ENCODE results near the gene PARP4. TPM values are rescaled to one million over a fixed set of nuclear protein-coding genes. Genes with fewer than 3 reads are reported as not detected.
"Not testable (repeated sequence)": the region's sequence is repeated elsewhere in the genome, so short reads cannot be mapped to it uniquely, and the experiment has no call there.

PARP4 gene
- total RNA-seq, 3 donors from 2014 or later: 5.1 to 10.9 (median 7.9) TPM

DNA sequence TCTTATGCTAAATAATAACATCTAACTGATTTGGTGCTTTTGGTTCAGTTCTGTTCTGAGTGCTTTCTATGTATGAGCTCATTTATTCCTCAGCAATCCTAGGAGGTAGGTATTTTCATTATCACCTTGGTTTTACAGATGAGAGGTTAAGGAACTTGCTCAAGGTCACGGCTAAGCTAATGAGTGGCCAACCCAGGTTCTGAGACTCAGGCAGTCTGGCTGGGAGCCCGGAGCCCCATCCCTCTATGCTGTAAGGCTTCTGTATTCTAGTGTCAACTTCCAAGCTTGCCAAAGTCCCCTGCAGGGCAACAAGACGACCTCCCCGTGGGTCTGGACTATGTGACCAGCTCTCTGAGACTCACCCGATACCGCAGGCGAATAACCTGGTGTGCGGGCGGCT, 60.5 kb downstream of the PARP4 start:
- H3K4me1 Mint-ChIP-seq (ENCODE audit: low read depth): no peaks in the 10 kb centered on the region
- DNase-seq: no peak
- no peaks in the 10 kb centered on the region for H3K9me3 Mint-ChIP-seq
- no peaks in the 10 kb centered on the region for H3K27me3 Mint-ChIP-seq (ENCODE audit: low read depth)
- ATAC-seq: no peak
- H3K4me3 Mint-ChIP-seq: no peak overlapping the region
- peaks cover 40% of the 10 kb centered on the region for H3K36me3 Mint-ChIP-seq (ENCODE audit: insufficient read depth)

DNA sequence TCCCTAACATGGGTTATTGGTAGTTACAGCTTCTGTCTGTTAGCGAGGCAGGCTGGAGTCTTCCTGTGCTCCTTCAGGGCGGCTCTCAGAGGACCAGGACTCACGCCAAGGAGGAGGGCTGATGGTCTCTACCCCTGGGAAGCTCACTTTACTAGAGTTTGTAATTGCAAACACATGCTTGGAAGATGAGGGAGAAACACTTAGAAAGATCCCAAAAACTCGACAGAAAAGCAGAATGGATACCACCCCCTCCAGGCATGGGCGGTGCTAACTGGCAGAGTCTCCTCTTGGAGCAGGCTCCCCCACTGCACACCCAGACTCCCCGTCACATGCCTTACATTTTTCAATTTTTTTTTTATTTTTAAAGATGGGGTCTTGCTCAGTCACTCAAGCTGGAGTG, 62.0 kb downstream of the PARP4 start:
- DNase-seq: no peak
- H3K4me3 Mint-ChIP-seq: no peak overlapping the region
- peaks cover 42% of the 10 kb centered on the region for H3K36me3 Mint-ChIP-seq (ENCODE audit: insufficient read depth)
- no peaks in the 10 kb centered on the region for H3K27me3 Mint-ChIP-seq (ENCODE audit: low read depth)
- no peaks in the 10 kb centered on the region for H3K4me1 Mint-ChIP-seq (ENCODE audit: low read depth)
- no peaks in the 10 kb centered on the region for H3K9me3 Mint-ChIP-seq
- no peak for ATAC-seq

DNA sequence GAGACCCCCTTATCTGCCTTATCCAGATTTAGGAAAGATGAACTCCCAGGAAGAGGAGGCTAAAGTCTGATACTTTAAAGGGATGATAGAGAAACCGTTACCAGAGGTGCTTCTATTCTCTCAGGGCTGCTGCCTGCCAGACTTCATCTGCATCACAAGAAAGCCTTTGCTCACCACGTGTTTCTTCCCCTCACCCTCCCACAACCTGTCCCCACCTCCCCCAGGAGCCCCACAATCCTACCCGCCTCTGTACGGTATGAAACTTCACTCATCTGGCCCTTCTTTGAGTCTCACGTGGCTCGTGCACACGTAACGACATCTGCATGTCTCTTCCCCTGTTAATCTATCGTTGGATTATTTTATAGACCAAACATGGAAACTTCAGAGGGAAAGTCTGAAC, 67.7 kb downstream of the PARP4 start:
- not testable (repeated sequence) for DNase-seq; H3K9me3 Mint-ChIP-seq; H3K4me1 Mint-ChIP-seq (ENCODE audit: low read depth); H3K27me3 Mint-ChIP-seq (ENCODE audit: low read depth); ATAC-seq; H3K4me3 Mint-ChIP-seq
- H3K36me3 Mint-ChIP-seq (ENCODE audit: insufficient read depth): peaks cover 41% of the 10 kb centered on the region

DNA sequence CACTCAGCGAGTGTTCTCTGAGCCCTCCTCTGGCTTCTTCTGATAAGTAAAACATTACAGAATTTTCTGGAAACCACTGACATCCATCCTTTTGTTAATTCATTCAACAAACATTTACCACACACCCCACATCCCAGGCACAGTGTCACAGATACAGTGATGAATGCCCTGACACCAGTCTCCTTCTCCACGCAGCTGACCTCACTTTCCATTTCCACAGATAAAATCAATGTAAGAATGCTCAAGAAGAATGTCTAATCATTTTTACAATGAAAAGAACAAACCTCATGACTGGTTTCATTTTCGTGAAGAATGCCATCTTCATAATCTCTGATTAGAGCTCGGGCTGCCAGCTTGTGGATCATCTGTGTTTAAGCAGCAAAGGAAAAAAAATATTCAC, 69.2 kb downstream of the PARP4 start:
- DNase-seq (no peak), ATAC-seq (no peak)
- H3K27me3 Mint-ChIP-seq (ENCODE audit: low read depth): no peaks in the 10 kb centered on the region
- no peaks in the 10 kb centered on the region for H3K4me1 Mint-ChIP-seq (ENCODE audit: low read depth)
- H3K4me3 Mint-ChIP-seq: no peak overlapping the region
- no peaks in the 10 kb centered on the region for H3K9me3 Mint-ChIP-seq
- peaks cover 34% of the 10 kb centered on the region for H3K36me3 Mint-ChIP-seq (ENCODE audit: insufficient read depth)

DNA sequence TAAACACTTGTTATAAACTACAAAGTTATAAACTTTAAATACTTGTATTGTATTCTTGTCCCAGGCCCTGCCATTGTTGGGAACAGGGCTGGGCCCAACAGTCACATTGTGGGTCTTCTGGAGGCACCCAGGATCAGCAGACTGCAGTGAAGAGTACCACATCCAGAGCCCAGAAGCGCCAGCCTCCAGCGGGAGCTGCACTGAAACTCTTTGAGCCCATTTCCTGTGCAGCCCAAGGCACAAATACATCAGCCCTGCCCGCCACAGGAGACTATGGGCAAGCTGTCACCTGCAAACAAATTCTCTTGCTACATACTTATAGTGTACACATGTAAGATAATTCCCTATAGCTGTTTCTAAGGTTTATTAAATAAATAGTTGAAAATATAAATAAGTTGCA, 86.5 kb downstream of the PARP4 start:
- not testable (repeated sequence) for H3K9me3 Mint-ChIP-seq; H3K4me1 Mint-ChIP-seq (ENCODE audit: low read depth); H3K4me3 Mint-ChIP-seq; DNase-seq; H3K27me3 Mint-ChIP-seq (ENCODE audit: low read depth); ATAC-seq
- peaks cover 39% of the 10 kb centered on the region for H3K36me3 Mint-ChIP-seq (ENCODE audit: insufficient read depth)

DNA sequence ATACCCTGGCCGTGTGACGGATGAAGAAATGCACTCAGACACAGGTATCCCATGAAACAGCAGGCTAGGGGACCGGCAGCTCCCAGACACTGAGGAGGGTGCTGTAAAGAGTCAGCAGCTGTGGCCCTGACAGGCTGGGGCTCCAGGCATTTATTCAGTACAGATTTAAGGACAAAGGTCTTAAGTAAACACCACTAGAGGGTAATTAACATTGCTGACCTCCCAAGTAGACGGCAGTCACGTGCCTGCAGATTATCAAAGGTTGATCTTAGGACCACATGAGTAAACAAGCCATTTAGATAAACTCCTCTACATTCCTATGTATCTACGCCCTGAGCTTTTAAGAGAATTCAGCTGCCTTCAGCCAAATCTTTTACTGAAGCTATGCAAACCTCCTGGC, 92.9 kb downstream of the PARP4 start:
- not testable (repeated sequence) for H3K27me3 Mint-ChIP-seq (ENCODE audit: low read depth); H3K4me3 Mint-ChIP-seq; H3K4me1 Mint-ChIP-seq (ENCODE audit: low read depth); DNase-seq; ATAC-seq; H3K9me3 Mint-ChIP-seq
- H3K36me3 Mint-ChIP-seq (ENCODE audit: insufficient read depth): peaks cover 38% of the 10 kb centered on the region

DNA sequence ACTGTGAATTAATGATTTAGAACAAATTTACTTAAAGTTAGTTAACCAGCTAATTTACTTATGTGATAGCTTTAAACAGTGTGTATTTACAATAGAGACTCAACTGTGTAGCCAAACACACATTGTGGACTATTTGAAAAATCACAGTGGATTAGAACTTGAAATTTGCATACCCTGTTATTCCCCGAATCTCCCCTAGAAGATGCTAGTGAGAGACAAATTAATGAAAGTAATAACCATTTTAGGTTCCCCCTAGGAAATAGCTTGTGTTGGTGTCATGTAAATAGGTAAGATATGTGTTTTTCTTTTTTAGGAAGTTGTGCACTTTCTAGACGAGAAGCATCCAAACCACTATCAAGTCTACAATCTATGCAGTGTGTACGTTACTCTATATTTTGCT, 104.7 kb downstream of the PARP4 start:
- Mint-ChIP-seq H3K36me3 (ENCODE audit: insufficient read depth) (no peaks in the 10 kb centered on the region), H3K27me3 (ENCODE audit: low read depth) (peaks cover 7% of the 10 kb centered on the region), H3K9me3 (no peaks in the 10 kb centered on the region), H3K4me1 (ENCODE audit: low read depth) (peaks cover 6% of the 10 kb centered on the region), H3K4me3 (no peak overlapping the region)
- DNase-seq (no peak), ATAC-seq (no peak)

DNA sequence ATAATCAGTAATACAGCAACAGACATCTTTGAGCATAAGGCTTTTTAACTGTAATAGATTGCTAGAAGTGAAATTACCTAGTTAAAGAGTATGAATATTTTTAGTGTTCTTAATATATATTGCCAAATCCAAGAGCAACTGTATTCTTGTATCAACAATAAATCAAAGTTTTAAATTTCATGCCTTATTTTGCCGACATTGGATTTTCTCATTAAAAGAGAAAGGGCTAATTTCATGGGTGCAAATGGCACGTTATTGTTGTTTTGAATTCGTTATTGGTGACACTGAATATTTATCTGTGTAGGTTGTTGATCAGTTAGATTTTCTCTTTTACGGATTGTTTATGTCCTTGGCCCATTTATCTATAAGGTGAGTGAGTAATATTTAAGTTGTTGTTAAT, 106.1 kb downstream of the PARP4 start:
- Mint-ChIP-seq H3K9me3 (no peaks in the 10 kb centered on the region), H3K36me3 (ENCODE audit: insufficient read depth) (no peaks in the 10 kb centered on the region), H3K4me1 (ENCODE audit: low read depth) (peaks cover 6% of the 10 kb centered on the region), H3K4me3 (no peak overlapping the region), H3K27me3 (ENCODE audit: low read depth) (peaks cover 7% of the 10 kb centered on the region)
- DNase-seq (no peak), ATAC-seq (no peak)

DNA sequence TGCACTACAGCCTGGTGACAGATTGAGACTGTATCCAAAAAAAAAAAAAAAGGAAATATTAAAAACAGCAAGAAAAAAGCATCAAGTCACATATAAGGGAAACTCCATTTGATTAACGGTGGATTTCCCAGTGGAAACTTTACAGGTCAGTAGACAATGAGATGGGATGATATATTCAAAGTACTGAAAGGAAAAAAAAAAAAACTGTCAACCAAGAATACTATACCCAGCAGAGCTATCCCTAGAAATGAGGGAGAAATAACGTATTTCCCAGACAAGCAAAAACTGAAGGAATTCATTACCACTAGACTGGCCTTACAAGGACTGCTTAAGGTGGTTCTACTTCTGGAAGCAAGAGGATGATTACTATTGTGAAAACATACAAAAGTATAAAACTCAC, 115.8 kb downstream of the PARP4 start:
- no peak overlapping the region for H3K4me3 Mint-ChIP-seq
- H3K4me1 Mint-ChIP-seq (ENCODE audit: low read depth): no peaks in the 10 kb centered on the region
- peaks cover 19% of the 10 kb centered on the region for H3K9me3 Mint-ChIP-seq
- ATAC-seq: no peak
- DNase-seq: no peak
- H3K27me3 Mint-ChIP-seq (ENCODE audit: low read depth): no peaks in the 10 kb centered on the region
- no peaks in the 10 kb centered on the region for H3K36me3 Mint-ChIP-seq (ENCODE audit: insufficient read depth)

DNA sequence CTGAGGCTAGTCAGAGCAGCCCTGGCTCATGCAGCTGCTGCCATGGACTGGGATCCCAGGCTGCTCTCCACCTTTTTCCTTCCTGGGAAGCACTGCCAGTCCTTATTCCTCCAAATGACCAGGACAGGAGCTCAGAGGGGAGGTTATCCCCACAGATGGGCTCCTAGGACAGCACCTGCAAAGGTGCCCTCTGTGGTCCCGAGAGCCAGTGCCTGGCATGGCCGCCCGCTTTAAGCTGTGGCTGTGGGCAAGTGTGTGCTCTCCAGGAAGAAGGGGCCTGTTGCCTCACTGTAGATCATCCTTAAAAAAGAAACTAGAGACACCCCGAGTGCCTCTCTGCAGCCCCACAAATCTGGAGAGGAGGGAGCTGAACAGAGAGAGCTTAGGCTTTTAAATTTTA, 119.6 kb downstream of the PARP4 start:
- Mint-ChIP-seq H3K9me3 (peaks cover 19% of the 10 kb centered on the region), H3K4me3 (no peak overlapping the region), H3K36me3 (ENCODE audit: insufficient read depth) (no peaks in the 10 kb centered on the region), H3K4me1 (ENCODE audit: low read depth) (no peaks in the 10 kb centered on the region), H3K27me3 (ENCODE audit: low read depth) (no peaks in the 10 kb centered on the region)
- DNase-seq (no peak), ATAC-seq (no peak)

DNA sequence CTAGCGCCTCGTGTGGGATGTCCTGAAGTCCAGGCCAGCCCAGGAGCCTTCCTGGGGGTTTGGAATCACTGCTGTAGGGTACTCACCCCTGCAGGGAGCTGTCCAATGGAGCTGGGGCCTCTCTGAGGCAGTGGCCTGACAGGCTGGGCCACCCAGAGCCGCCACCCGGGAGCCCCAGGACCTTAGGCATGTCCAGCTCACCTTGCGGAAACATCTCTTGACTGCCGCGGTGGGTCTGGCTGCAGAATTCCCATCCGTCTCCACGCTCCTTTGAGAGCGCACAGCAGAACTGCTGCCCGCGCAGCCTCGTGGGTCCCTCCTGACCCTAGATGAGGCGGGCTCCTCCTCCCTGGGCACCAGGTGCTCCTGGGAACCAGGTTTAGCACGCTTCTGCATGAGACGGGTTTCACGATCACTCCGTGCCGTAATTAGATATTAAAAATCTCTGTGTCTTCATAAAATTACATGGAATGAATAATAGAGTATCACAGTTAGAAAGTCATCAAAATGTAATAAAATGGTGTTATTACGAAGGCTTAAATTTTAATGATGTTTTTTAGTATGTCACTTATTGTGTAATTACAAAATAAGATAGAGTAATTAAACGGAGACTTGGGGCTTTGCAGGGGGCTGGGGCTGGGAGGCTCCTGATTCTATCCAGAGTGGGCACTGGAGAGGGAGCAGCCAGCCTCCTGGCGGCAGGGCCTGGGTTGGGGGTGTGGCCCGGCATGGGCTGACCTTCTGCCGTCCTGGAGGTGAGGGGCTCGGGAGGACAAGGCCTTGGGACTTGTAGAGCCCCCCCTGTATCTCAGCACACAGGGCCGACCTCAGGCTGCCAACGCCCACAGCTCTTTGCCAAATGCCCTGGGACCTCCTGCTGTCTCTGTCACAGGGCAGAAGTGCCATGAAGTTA, 120.6 kb downstream of the PARP4 start:
- not testable (repeated sequence) for H3K4me1 Mint-ChIP-seq (ENCODE audit: low read depth); ATAC-seq; H3K36me3 Mint-ChIP-seq (ENCODE audit: insufficient read depth); H3K27me3 Mint-ChIP-seq (ENCODE audit: low read depth); H3K4me3 Mint-ChIP-seq; DNase-seq
- peaks cover 12% of the 10 kb centered on the region for H3K9me3 Mint-ChIP-seq

DNA sequence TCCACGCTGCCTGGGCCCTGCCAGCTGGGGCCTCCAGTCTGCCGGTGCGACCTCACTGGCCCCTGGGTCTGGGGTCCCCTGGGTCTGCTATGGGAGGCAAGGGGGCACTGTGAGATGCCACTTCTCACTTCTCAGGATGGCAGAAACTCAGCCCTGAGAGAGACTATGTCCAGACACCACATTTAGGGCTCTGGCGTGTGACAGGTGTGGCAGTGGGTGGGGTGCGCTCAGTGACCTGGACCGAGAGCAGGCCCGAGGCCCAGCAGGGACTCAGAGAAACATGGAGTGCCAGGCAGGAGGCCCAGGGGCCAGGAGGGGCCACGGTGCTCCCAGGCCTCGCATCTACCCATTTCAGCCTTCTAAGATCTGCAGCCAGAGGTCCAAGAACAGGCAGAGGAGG, 121.8 kb downstream of the PARP4 start:
- not testable (repeated sequence) for H3K27me3 Mint-ChIP-seq (ENCODE audit: low read depth); H3K9me3 Mint-ChIP-seq; H3K36me3 Mint-ChIP-seq (ENCODE audit: insufficient read depth); H3K4me1 Mint-ChIP-seq (ENCODE audit: low read depth); H3K4me3 Mint-ChIP-seq; ATAC-seq; DNase-seq

DNA sequence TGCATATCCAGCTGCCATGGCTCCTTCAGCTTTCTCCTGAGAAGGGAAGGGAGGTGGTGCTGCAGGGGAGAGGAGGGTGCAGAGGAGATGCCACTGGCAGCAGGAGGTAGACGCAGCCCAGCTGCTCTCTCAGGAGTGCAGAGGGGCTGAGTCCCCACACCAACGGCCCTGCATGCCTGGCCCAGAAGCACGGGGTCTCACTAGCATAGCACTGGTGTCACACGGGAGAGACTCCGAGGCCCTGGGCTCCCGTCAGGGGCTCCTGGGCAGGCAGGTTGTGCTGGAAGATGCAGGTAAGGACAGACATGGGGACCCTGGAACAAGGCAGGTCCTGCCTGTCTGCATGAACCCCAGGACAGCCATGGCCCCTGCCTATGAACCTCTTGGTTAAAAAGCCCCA, 123.1 kb downstream of the PARP4 start:
- no peaks in the 10 kb centered on the region for H3K9me3 Mint-ChIP-seq
- H3K4me3 Mint-ChIP-seq: no peak overlapping the region
- DNase-seq: no peak
- no peaks in the 10 kb centered on the region for H3K4me1 Mint-ChIP-seq (ENCODE audit: low read depth)
- no peaks in the 10 kb centered on the region for H3K36me3 Mint-ChIP-seq (ENCODE audit: insufficient read depth)
- no peaks in the 10 kb centered on the region for H3K27me3 Mint-ChIP-seq (ENCODE audit: low read depth)
- ATAC-seq: no peak

DNA sequence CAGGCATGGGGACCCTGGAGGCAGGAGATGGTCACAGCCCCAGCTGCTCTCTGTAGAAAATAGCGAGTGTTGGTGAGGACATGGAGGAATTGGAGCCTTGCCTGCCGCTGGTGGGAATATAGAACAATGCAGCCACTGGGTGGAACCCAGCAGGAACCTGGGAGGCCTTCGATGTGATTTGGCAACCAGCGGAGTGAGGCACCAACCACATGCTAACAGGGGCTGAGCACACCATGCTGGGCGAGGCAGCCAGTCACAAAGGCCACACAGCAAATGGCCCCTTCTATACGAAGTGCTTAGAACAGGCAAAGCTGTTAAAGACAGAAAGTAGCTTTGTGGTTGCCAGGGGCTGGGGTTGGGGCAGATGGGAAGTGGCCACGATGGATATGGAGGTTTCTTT, 123.8 kb downstream of the PARP4 start:
- not testable (repeated sequence) for H3K36me3 Mint-ChIP-seq (ENCODE audit: insufficient read depth); DNase-seq; H3K9me3 Mint-ChIP-seq; H3K27me3 Mint-ChIP-seq (ENCODE audit: low read depth); H3K4me3 Mint-ChIP-seq; ATAC-seq; H3K4me1 Mint-ChIP-seq (ENCODE audit: low read depth)

DNA sequence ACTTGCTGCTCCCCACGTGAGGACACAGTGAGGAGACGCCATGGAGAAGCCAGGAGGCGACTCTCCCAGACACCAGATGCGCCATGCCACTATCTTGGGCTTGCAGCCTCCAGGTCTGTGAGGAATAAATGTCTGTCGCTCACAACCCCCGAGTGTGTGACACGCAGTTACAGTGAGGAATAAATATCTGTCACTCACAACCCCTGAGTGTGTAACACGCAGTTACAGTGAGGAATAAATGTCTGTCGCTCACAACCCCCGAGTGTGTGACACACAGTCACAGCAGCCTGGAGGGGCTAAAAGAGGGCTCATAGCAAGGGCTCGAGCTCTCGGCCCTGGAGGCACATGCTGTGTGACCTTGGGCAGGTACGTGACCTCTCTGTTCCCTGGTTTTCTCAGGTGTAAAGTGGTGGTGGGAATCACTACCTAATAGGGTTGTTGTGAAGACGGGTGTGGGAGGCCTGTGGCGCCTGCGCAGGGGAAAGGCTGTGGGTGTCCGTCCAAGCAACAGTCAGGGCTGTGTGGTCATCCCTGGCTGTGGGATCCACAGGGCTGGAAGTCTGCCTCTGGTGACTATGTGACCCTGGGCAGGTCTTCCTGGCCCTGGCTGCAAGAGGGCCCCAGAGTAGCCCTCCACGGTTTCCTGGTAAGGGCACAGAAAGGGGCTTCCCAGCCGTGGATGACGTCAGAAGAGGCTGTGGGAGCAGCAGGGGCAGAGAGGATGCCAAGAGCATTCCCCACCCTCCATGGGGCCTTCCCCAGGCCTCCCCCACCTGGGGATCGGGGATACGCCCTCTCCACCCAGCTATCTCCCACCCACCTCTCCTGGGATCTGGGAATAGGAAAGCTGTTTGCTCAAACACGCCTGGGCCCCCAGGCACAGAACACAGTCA, 125.5 kb downstream of the PARP4 start:
- DNase-seq (no peak), ATAC-seq (no peak)
- Mint-ChIP-seq H3K36me3 (ENCODE audit: insufficient read depth) (no peaks in the 10 kb centered on the region), H3K4me1 (ENCODE audit: low read depth) (no peaks in the 10 kb centered on the region), H3K27me3 (ENCODE audit: low read depth) (no peaks in the 10 kb centered on the region), H3K4me3 (no peak overlapping the region), H3K9me3 (no peaks in the 10 kb centered on the region)

All from activated T-cell treated with anti-CD3 and anti-CD28 coated beads, Interleukin-2, amount 50 U/mL, for 4 hours (primary cell).